AG04449 (cell line): ENCODE data around the gene GINS2.

ENCODE experiments used
- CTCF ChIA-PET: fragments of 350-600 bp; formaldehyde crosslinking; extraction: SDS; loops from one replicate; lab custom pipeline; 2021; ENCODE audit warnings: antibody characterized with exemption; lab: Yijun Ruan, JAX
- POLR2A ChIA-PET: fragments of 400-600, 350-600 bp; formaldehyde crosslinking; extraction: SDS; loops from one replicate; lab custom pipeline; 2020; ENCODE audit warnings: antibody characterized with exemption, inconsistent platforms; lab: Yijun Ruan, JAX
- DNase-seq: peaks from one replicate; pipeline ENCODE4 v3.0.0-alpha.2; 2010; ENCODE audit warnings: low read depth, low spot score
- H3K4me3 ChIP-seq: 2 replicates; pipeline ENCODE4 v1.5.1; 2011; ENCODE audit warnings: low read depth, mild to moderate bottlenecking, control low read depth, low read length
- TF ChIP-seq, protein P1 (sequence below): IDR thresholded peaks from one replicate; pipeline ENCODE4 v1.5.1; 2011; ENCODE audit warnings: mild to moderate bottlenecking, moderate library complexity, low read length, control low read depth, inconsistent platforms; ENCODE audit not compliant: insufficient read depth; ENCODE audit errors: missing control alignments

Gene GINS2

DNA sequence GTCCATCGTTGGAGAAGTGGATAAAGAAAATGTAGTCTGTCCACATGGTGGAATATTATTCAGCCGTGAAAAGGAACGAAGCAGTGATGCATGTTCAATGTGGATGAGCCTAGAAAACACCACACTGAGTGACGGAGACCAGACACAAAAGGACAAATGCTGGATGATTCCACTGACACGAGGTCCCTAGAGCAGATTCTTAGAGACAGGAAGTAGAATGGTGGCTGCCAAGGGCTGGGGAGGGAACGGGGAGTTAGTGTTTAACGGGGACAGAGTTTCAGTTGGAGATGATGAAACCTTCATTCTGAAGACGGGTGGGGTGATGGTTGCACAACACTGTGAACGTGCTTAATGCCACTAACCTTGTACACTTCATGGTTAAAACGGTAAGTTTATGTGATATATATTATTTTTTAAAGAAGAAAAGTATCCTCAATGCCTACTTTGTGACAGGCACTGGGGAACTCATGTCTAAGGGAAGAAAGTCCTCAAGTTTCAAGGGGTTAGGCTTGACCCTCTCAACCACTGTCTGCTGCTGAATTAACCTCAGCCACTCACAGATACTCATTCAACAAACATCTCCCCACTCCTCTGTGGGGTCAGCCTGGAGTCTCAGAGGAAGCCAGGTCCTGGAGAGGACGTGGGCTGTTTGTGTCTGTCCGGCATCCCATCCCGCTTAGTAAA lies 44.5 kb upstream of the GINS2 start:
- TF ChIP-seq, protein P1, sequence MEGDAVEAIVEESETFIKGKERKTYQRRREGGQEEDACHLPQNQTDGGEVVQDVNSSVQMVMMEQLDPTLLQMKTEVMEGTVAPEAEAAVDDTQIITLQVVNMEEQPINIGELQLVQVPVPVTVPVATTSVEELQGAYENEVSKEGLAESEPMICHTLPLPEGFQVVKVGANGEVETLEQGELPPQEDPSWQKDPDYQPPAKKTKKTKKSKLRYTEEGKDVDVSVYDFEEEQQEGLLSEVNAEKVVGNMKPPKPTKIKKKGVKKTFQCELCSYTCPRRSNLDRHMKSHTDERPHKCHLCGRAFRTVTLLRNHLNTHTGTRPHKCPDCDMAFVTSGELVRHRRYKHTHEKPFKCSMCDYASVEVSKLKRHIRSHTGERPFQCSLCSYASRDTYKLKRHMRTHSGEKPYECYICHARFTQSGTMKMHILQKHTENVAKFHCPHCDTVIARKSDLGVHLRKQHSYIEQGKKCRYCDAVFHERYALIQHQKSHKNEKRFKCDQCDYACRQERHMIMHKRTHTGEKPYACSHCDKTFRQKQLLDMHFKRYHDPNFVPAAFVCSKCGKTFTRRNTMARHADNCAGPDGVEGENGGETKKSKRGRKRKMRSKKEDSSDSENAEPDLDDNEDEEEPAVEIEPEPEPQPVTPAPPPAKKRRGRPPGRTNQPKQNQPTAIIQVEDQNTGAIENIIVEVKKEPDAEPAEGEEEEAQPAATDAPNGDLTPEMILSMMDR = no peak
- POLR2A ChIA-PET = no interaction called here
- H3K4me3 ChIP-seq = no peak overlapping the region
- no peak for DNase-seq
- CTCF ChIA-PET = interaction anchor here (0.9 kb wide), 1 partner anchor 58 kb away, joined by 3 read pairs; no protein-coding TSS in a partner anchor

DNA sequence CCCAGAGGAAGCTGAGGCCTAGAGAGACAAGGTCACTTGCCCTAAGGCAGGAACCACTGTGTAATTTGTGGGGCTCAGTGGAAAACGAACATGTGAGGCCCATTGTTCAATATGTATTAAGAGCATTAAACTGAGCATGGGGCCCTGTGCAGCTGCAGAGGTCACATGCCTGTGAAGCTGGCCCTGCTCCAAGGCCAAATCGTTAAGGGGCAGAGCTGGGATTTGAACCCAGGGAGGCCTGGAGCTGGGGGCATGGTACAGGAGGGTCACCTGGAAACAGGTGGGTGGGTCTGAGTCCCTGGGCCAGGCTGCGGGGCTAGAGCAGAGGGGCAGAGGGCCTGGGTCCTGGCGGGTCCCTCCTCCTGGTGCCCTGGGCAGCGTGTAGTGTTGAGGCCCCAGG lies 42.4 kb upstream of the GINS2 start:
- H3K4me3 ChIP-seq = no peak overlapping the region
- CTCF ChIA-PET = interaction anchor here (4.2 kb wide), 1 partner anchor 13 kb away, joined by 31 read pairs; no protein-coding TSS in a partner anchor
- TF ChIP-seq, protein P1 = no peak
- POLR2A ChIA-PET = no interaction called here
- DNase-seq = no peak

DNA sequence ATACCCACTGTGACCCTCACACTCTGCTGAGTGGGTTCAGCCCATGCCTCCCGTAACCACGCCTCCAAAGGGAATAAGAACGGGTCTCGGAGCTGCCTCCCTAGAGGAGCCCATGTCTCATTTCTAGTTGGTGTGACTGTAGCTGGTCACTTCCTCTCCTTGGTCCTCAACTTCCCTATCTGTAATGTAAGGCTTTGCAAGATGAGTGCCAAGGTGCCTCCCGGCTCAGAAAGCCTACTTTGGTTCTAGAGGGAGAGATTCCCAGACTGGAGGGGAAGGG lies 41.4 kb upstream of the GINS2 start:
- ChIA-PET CTCF (interaction anchor here (1.0 to 4.2 kb wide), 2 partner anchors 12 to 19 kb away, joined by 3 to 31 read pairs; no protein-coding TSS in a partner anchor), POLR2A (interaction anchor here (0.8 kb wide), 1 partner anchor 1829 kb away, joined by 3 read pairs; no protein-coding TSS in a partner anchor)
- TF ChIP-seq, protein P1 = no peak

DNA sequence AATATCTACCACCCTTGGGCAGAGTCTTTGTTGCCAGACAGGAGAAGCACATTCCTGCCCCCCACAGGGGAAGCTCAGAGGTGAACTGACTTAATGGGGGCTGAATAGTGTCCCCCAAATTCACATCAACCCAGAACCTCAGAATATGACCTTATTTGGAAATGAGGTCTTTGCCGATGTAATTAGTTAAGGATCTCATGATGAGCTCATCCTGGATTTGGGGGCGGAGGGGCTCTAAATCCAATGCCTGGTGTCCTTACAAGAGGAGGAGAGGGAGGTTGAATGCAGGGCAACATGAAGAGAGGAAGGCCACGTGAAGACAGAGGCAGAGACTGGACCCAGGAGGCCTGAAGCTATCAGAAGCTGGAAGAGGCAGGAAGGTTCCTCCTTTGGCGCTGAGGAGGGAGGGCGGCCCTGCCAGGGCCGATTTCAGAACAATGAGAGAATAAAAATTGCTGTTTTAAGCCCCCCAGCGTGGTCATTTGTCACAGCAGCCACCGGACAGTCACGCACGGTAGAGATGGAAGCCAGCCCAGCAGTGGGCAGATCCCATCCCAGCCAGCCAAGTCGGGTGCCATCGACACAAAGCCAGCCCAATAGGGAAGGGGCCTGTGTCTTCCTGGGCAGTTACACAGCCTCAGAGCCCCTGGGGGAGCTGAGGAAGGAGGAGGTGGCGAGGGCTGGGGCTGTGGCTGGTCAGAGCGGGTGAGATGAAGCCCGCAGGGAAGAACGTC lies 40.9 kb upstream of the GINS2 start:
- no peak overlapping the region for H3K4me3 ChIP-seq
- ChIA-PET POLR2A (interaction anchor here (0.8 kb wide), 1 partner anchor 1829 kb away, joined by 3 read pairs; no protein-coding TSS in a partner anchor), CTCF (interaction anchor here (1.0 to 4.2 kb wide), 2 partner anchors 11 to 18 kb away, joined by 3 to 31 read pairs; no protein-coding TSS in a partner anchor)
- DNase-seq = no peak
- TF ChIP-seq, protein P1 = no peak

More for the DNA sequence above, 41.4 kb upstream of the GINS2 start:
- DNase-seq = no peak
- H3K4me3 ChIP-seq = no peak overlapping the region

DNA sequence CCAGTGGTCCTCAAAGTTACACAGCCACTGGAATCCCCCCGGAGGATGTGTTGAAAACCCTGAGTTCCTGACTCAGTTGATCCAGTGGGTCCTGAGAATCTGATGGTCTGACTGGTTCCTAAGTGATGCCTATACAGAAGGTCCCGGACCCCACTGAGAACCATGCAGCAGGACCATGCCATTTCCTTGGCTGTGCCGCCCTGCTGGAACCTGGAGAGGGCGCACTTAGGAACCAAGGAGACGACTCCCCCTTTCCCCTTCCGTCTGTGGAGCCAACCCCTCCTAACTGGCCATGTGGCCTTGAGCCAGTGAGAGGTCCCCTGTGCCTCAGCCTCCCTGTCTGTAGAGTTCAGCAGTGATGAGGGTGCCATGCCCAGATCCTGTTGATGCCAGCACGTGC lies 40.1 kb upstream of the GINS2 start:
- POLR2A ChIA-PET = no interaction called here
- CTCF ChIA-PET = interaction anchor here (4.2 kb wide), 1 partner anchor 11 kb away, joined by 31 read pairs; no protein-coding TSS in a partner anchor
- no peak overlapping the region for H3K4me3 ChIP-seq
- no peak for DNase-seq
- TF ChIP-seq, protein P1 = no peak

GRCh38 chr16:85724936-85725335 lies 36.2 kb upstream of the GINS2 start:
- ChIA-PET CTCF (interaction anchor here (1.6 to 2.8 kb wide), 3 partner anchors 8 to 472 kb away, joined by 3 to 32 read pairs (median 7); no protein-coding TSS in a partner anchor), POLR2A (no interaction called here)
- no peak for DNase-seq
- TF ChIP-seq, protein P1 = no peak
- H3K4me3 ChIP-seq = no peak overlapping the region
